HL-60 (cell line): ENCODE measurements around the gene RIN2.

Source experiments
- DNase-seq, 2 experiments: peaks; one replicate each; pipeline ENCODE4 v3.0.0-alpha.2; 2010 to 2020; ENCODE audit warnings: low read depth in 1 of 2, low spot score in 1 of 2
- H3K27ac ChIP-seq: fragments of 250-450 bp; sonication (Bioruptor Pico); replicated peaks from 2 replicates; pipeline ENCODE4 v1.5.1; 2020; ENCODE audit warnings: mild to moderate bottlenecking, moderate library complexity
- H3K27me3 ChIP-seq: fragments of 250-450 bp; sonication (Bioruptor Pico); 2 replicates; pipeline ENCODE4 v1.5.1; 2021; ENCODE audit warnings: mild to moderate bottlenecking, moderate library complexity; ENCODE audit not compliant: insufficient read depth, poor library complexity, severe bottlenecking
- H3K4me3 ChIP-seq: replicated peaks from 2 replicates; pipeline ENCODE4 v1.5.1; 2011; ENCODE audit warnings: mild to moderate bottlenecking, control low read depth, low read length; ENCODE audit not compliant: insufficient read depth
- GABPA ChIP-seq: IDR thresholded peaks from 2 replicates; pipeline ENCODE4 v1.6.1; 2012; ENCODE audit warnings: low read depth
- POLR2AphosphoS5 ChIP-seq: IDR thresholded peaks from 2 replicates; pipeline ENCODE4 v1.6.1; 2012; ENCODE audit warnings: low read depth
- SPI1 ChIP-seq: IDR thresholded peaks from 2 replicates; pipeline ENCODE4 v1.6.1; 2012; ENCODE audit warnings: low read depth, mild to moderate bottlenecking, borderline replicate concordance
- TF ChIP-seq, protein P1 (sequence below): IDR thresholded peaks from 2 replicates; pipeline ENCODE4 v1.6.1; 2012; ENCODE audit warnings: low read depth; ENCODE audit not compliant: insufficient replicate concordance
- TF ChIP-seq, protein P2 (sequence below): IDR thresholded peaks from one replicate; pipeline ENCODE4 v1.5.1; 2011; ENCODE audit warnings: low read length, control low read depth, inconsistent platforms; ENCODE audit not compliant: insufficient read depth

The RIN2 gene

DNA sequence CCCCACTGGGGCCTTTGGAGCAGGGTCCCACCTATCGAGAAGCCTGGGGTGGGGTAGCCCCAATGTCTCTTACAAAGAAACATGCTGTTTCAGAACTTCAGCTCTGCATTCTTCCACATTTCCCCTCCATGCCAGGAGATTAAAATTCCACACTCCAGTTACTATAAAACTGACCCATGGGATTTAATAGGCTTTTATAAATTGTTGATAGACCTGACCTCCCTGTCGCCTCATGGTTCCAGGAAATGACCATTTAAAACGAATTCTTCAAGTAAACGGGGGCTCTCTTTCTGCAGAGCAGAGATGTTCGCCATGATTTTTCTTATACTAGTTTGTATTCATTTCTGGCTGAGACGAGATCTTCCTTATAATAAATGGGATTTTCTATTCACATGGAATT, 19.3 kb downstream of the RIN2 start:
- H3K4me3 ChIP-seq, result no peak overlapping the region
- no peaks in the 10 kb centered on the region for H3K27me3 ChIP-seq
- H3K27ac ChIP-seq, result no peak overlapping the region
- DNase-seq, result no peak
- TF ChIP-seq, protein P1, sequence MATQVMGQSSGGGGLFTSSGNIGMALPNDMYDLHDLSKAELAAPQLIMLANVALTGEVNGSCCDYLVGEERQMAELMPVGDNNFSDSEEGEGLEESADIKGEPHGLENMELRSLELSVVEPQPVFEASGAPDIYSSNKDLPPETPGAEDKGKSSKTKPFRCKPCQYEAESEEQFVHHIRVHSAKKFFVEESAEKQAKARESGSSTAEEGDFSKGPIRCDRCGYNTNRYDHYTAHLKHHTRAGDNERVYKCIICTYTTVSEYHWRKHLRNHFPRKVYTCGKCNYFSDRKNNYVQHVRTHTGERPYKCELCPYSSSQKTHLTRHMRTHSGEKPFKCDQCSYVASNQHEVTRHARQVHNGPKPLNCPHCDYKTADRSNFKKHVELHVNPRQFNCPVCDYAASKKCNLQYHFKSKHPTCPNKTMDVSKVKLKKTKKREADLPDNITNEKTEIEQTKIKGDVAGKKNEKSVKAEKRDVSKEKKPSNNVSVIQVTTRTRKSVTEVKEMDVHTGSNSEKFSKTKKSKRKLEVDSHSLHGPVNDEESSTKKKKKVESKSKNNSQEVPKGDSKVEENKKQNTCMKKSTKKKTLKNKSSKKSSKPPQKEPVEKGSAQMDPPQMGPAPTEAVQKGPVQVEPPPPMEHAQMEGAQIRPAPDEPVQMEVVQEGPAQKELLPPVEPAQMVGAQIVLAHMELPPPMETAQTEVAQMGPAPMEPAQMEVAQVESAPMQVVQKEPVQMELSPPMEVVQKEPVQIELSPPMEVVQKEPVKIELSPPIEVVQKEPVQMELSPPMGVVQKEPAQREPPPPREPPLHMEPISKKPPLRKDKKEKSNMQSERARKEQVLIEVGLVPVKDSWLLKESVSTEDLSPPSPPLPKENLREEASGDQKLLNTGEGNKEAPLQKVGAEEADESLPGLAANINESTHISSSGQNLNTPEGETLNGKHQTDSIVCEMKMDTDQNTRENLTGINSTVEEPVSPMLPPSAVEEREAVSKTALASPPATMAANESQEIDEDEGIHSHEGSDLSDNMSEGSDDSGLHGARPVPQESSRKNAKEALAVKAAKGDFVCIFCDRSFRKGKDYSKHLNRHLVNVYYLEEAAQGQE, result no peak
- TF ChIP-seq POLR2AphosphoS5, result no peak
- TF ChIP-seq SPI1, result no peak
- TF ChIP-seq GABPA, result no peak
- TF ChIP-seq, protein P2, sequence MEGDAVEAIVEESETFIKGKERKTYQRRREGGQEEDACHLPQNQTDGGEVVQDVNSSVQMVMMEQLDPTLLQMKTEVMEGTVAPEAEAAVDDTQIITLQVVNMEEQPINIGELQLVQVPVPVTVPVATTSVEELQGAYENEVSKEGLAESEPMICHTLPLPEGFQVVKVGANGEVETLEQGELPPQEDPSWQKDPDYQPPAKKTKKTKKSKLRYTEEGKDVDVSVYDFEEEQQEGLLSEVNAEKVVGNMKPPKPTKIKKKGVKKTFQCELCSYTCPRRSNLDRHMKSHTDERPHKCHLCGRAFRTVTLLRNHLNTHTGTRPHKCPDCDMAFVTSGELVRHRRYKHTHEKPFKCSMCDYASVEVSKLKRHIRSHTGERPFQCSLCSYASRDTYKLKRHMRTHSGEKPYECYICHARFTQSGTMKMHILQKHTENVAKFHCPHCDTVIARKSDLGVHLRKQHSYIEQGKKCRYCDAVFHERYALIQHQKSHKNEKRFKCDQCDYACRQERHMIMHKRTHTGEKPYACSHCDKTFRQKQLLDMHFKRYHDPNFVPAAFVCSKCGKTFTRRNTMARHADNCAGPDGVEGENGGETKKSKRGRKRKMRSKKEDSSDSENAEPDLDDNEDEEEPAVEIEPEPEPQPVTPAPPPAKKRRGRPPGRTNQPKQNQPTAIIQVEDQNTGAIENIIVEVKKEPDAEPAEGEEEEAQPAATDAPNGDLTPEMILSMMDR, result no peak

DNA sequence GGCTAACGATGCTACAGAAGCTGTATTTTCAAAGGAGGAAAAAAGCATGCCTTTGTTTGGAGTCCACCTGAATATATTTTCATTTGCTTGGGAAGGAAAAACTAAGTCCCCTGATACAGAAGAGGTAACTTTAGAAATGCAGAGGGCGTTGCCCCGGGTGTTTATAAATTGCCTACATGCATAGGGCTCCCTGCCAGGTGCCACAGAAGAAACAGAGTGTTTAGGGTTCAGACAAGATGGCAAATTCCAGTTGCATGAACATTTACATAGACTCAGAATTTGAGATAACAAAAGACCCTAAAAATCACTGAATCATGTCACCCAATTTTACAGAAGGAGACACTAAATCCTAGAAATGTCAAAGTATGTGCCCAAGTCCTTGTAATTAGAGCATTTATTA, 19.9 kb downstream of the RIN2 start:
- H3K27ac ChIP-seq, result no peak overlapping the region

DNA sequence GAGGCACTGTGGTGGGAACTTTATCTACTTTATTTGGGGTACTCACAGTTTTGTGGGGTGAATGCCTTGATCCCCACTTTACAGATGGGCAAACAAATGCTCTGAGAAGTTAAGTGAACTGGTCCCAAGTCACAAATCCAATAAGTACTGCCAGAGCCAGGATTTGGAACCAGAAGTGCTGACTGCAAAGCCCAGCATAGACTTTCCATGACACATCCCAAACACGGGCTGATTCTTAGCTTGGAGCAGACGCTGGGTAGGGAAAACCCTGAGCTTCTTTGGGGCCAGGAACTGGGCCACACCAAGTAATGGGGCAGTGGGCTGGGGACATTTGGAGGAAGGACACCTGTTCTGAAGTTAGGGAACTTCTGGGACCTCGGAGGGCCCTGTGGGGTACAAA, 20.3 kb downstream of the RIN2 start:
- no peak for TF ChIP-seq SPI1
- no peak for TF ChIP-seq GABPA
- TF ChIP-seq, protein P2, result no peak
- TF ChIP-seq, protein P1, result no peak
- no peak for TF ChIP-seq POLR2AphosphoS5
- no peak for DNase-seq
- no peak overlapping the region for H3K27ac ChIP-seq
- no peaks in the 10 kb centered on the region for H3K27me3 ChIP-seq
- H3K4me3 ChIP-seq, result no peak overlapping the region

More for the DNA sequence above, 19.9 kb downstream of the RIN2 start:
- DNase-seq, result no peak
- no peak overlapping the region for H3K4me3 ChIP-seq
- no peaks in the 10 kb centered on the region for H3K27me3 ChIP-seq
- no peak for TF ChIP-seq GABPA
- TF ChIP-seq POLR2AphosphoS5, result no peak
- TF ChIP-seq, protein P2, result no peak
- TF ChIP-seq, protein P1, result no peak
